PC-9 (cell line): ENCODE results near the gene PCID2. TPM values are rescaled to one million over a fixed set of nuclear protein-coding genes. Genes with fewer than 3 reads are reported as not detected.

Experiments used
- BruUV-seq: library from RNA; stranded (reverse); fragments of 400-500 nt; replicated peaks from 2 replicates; lab custom pipeline; 2021; lab: Mats Ljungman, UMichigan
- CTCF ChIA-PET: fragments of 300-600 bp; sonication (Branson Sonifier 250); formaldehyde crosslinking; loops from one replicate; lab custom pipeline; 2022; ENCODE audit warnings: antibody characterized with exemption; lab: Charles Lee
- POLR2A ChIA-PET: fragments of 300-600 bp; sonication (Branson Sonifier 250); formaldehyde crosslinking; loops from one replicate; lab custom pipeline; 2022; ENCODE audit warnings: antibody characterized with exemption; ENCODE audit not compliant: unreplicated experiment; lab: Charles Lee
- DNase-seq, 2 experiments: peaks; one replicate each; pipeline versions ENCODE4 v3.0.0 to v3.0.0-alpha.2; 2015 to 2022; ENCODE audit warnings: mixed read lengths in 1 of 2
- H2AFZ ChIP-seq: fragments of 200-600 bp; sonication (generic); 2 replicates; pipeline ENCODE4 v1.8.1; 2017; ENCODE audit warnings: antibody characterized with exemption
- H3F3A ChIP-seq: fragments of 200-600 bp; sonication (generic); 2 replicates; pipeline ENCODE4 v1.8.1; 2017; ENCODE audit warnings: antibody characterized with exemption, mild to moderate bottlenecking, low read depth; ENCODE audit not compliant: insufficient read depth
- H3K27ac ChIP-seq: fragments of 200-600 bp; sonication (generic); 2 replicates; pipeline ENCODE4 v1.6.1; 2016; ENCODE audit warnings: mixed run types
- H3K27me3 ChIP-seq: fragments of 200-600 bp; sonication (generic); 2 replicates; pipeline ENCODE4 v1.6.1; 2016; ENCODE audit warnings: low read depth, mixed run types; ENCODE audit not compliant: insufficient read depth
- H3K36me3 ChIP-seq: fragments of 200-600 bp; sonication (generic); 2 replicates; pipeline ENCODE4 v1.6.1; 2016; ENCODE audit warnings: low read depth, mixed run types
- H3K4me1 ChIP-seq: fragments of 200-600 bp; sonication (generic); replicated peaks from 2 replicates; pipeline ENCODE4 v1.6.1; 2016; ENCODE audit warnings: mixed run types; ENCODE audit not compliant: insufficient read depth
- H3K4me2 ChIP-seq: fragments of 200-600 bp; sonication (generic); 2 replicates; pipeline ENCODE4 v1.6.1; 2017; ENCODE audit warnings: mixed run types
- H3K4me3 ChIP-seq: fragments of 200-600 bp; sonication (generic); 2 replicates; pipeline ENCODE4 v1.6.1; 2016; ENCODE audit warnings: mixed run types
- H3K79me2 ChIP-seq: fragments of 200-600 bp; sonication (generic); 2 replicates; pipeline ENCODE4 v1.6.1; 2017; ENCODE audit warnings: low read depth, mixed run types
- H3K9me2 ChIP-seq: fragments of 200-600 bp; sonication (generic); 2 replicates; pipeline ENCODE4 v1.8.1; 2017; ENCODE audit warnings: mild to moderate bottlenecking; ENCODE audit not compliant: insufficient read depth
- H3K9me3 ChIP-seq: fragments of 200-600 bp; sonication (generic); 2 replicates; pipeline ENCODE4 v1.8.1; 2016; ENCODE audit warnings: low read depth; ENCODE audit not compliant: insufficient read depth
- H4K20me1 ChIP-seq: fragments of 200-600 bp; sonication (generic); 2 replicates; pipeline ENCODE4 v1.8.1; 2017; ENCODE audit not compliant: insufficient read depth
- EZH2 ChIP-seq: fragments of 200-600 bp; sonication (generic); IDR thresholded peaks from 2 replicates; pipeline ENCODE4 v1.8.0; 2017; ENCODE audit warnings: antibody characterized with exemption, low read depth
- intact Hi-C: fragments of 100-400 bp; cut with micrococcal nuclease; formaldehyde crosslinking; loops from one replicate; pipeline ENCODE4 v1.10.0; 2022; ENCODE audit not compliant: unreplicated experiment
- total RNA-seq: library from RNA; stranded (reverse); gene quantifications from 2 replicates; pipeline ENCODE4 v1.2.3, GENCODE V29; 2021
- TF ChIP-seq, protein P1 (sequence below): fragments of 200-600 bp; sonication (generic); conservative IDR thresholded peaks from 2 replicates; pipeline ENCODE4 v1.6.1; 2017; ENCODE audit warnings: mixed run types, antibody characterized with exemption, mild to moderate bottlenecking, moderate library complexity

Gene PCID2
- total RNA-seq, 1 experiment from 2014 or later: 71.8 TPM

DNA sequence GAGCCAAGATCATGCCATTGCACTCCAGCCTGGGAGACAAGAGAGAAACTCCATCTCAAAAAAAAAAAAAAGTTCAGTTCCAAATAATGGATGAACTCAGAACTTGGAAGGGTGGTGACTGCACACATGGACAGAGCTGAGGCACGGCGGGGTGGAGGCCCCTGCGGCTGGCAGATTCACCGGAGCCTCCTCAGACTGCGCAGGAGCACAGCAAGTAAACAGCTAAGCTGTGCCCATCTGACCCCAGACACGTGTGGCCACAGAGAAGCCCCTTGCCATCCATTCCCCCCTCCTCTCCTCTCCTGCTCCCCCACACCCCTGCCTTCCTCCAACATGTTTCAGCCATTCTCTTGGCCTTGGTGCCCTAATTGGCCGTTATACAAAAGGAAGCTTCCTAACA, 65.6 kb downstream of the PCID2 start:
- Histone ChIP-seq H3K4me1 (no peaks in the 10 kb centered on the region), H3K9me3 (no peaks in the 10 kb centered on the region), H3K27ac (no peak overlapping the region), H3K4me2 (no peak overlapping the region), H3K9me2 (no peaks in the 10 kb centered on the region), H2AFZ (no peak overlapping the region), H3K36me3 (no peaks in the 10 kb centered on the region), H3K79me2 (no peaks in the 10 kb centered on the region), H4K20me1 (no peaks in the 10 kb centered on the region), H3K27me3 (peaks cover 84% of the 10 kb centered on the region), H3F3A (no peaks in the 10 kb centered on the region), H3K4me3 (no peak overlapping the region)
- no peak for DNase-seq
- ChIA-PET CTCF (no interaction called here), POLR2A (interaction anchor here (0.6 kb wide), 1 partner anchor 83 kb away, joined by 3 read pairs; no protein-coding TSS in a partner anchor)
- intact Hi-C loops: no loop called here
- no TSS peak for BruUV-seq
- TF ChIP-seq, protein P1, sequence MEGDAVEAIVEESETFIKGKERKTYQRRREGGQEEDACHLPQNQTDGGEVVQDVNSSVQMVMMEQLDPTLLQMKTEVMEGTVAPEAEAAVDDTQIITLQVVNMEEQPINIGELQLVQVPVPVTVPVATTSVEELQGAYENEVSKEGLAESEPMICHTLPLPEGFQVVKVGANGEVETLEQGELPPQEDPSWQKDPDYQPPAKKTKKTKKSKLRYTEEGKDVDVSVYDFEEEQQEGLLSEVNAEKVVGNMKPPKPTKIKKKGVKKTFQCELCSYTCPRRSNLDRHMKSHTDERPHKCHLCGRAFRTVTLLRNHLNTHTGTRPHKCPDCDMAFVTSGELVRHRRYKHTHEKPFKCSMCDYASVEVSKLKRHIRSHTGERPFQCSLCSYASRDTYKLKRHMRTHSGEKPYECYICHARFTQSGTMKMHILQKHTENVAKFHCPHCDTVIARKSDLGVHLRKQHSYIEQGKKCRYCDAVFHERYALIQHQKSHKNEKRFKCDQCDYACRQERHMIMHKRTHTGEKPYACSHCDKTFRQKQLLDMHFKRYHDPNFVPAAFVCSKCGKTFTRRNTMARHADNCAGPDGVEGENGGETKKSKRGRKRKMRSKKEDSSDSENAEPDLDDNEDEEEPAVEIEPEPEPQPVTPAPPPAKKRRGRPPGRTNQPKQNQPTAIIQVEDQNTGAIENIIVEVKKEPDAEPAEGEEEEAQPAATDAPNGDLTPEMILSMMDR: no peak
- TF ChIP-seq EZH2: no peak

DNA sequence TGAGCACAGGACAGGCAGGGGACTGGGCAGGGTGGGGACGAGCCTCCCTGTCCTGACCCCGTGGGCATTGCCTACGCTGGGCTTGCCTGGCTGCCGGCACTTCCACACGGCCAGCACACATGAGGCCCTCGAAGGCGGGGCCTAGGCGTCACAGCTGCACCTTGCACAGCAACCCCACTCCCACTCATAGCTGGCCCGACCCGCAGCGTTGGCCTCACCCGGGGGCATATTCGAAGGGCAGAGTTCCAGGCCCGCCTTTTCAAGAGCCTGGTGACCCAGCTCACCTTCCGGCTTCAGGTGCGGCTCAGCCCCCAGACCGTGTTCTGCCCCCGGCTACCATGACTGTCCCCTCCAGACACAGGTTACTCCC, 66.9 kb downstream of the PCID2 start:
- Histone ChIP-seq H3K27me3 (peaks cover 83% of the 10 kb centered on the region), H2AFZ (no peak overlapping the region), H3F3A (no peaks in the 10 kb centered on the region), H3K36me3 (no peaks in the 10 kb centered on the region), H3K79me2 (no peaks in the 10 kb centered on the region), H3K27ac (no peak overlapping the region), H3K9me2 (no peaks in the 10 kb centered on the region), H4K20me1 (no peaks in the 10 kb centered on the region), H3K4me3 (no peak overlapping the region), H3K4me1 (no peaks in the 10 kb centered on the region), H3K4me2 (no peak overlapping the region), H3K9me3 (no peaks in the 10 kb centered on the region)
- no TSS peak for BruUV-seq
- TF ChIP-seq EZH2: no peak
- TF ChIP-seq, protein P1: no peak
- DNase-seq: no peak
- ChIA-PET CTCF (no interaction called here), POLR2A (no interaction called here)
- intact Hi-C loops: no loop called here

DNA sequence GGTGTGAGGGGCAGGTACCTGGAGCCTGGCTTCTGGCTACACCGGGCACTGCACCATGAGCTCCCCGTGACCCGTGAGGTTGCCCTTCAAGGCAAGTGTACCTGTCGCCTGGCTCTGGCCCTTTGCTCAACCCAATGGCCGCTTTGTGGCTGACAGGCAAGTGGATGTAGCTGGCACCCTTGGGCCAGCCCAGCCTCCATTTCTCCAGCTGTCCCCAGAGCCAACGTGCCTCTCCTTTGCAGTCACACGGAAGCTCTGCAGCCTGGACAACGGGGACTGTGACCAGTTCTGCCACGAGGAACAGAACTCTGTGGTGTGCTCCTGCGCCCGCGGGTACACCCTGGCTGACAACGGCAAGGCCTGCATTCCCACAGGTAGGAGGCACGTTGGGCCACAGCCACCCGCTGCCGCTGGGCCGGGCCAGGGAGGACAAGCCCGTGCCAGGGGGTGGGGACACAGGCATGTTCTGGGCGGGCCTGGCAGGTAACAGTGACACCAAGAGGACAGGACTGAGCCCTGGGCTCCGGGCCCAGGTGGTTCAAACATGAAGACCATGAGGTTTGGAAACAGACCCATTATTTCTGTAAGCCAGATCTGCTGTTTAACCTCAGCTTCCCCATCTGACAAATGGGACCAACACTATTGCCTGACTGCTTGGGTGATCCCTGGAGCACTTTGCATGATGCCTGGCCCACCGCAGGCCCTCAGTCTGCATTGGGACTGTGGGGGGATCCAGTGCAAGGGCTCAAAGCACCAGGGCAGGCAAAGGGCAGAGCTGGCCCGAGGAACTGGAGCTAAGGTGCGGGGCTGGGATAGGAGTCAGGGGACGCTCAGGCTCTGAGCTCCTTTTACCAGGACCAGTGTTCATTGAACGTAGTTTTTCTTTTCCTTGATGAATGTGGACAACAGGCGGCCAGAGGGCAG, 67.5 kb downstream of the PCID2 start:
- CTCF ChIA-PET: no interaction called here
- H2AFZ ChIP-seq: no peak overlapping the region

More for the DNA sequence above, 67.5 kb downstream of the PCID2 start:
- Histone ChIP-seq H3K4me3 (no peak overlapping the region), H3K4me2 (no peak overlapping the region), H3K27ac (no peak overlapping the region), H3K4me1 (no peaks in the 10 kb centered on the region), H3K36me3 (no peaks in the 10 kb centered on the region), H3K9me2 (no peaks in the 10 kb centered on the region), H3K9me3 (no peaks in the 10 kb centered on the region), H4K20me1 (no peaks in the 10 kb centered on the region), H3K27me3 (peaks cover 81% of the 10 kb centered on the region), H3K79me2 (no peaks in the 10 kb centered on the region), H3F3A (no peaks in the 10 kb centered on the region)
- DNase-seq: no peak
- POLR2A ChIA-PET: no interaction called here
- no TSS peak for BruUV-seq
- TF ChIP-seq, protein P1: no peak
- no peak for TF ChIP-seq EZH2
- intact Hi-C loops: no loop called here
